ENCODE measurements around the gene CTRB1.

- TF ChIP-seq CTCF (IDR thresholded peaks at IDR 0.05; ENCODE audit: low read length) (no peak), EZH2 (IDR thresholded peaks at IDR 0.05; ENCODE audit: borderline replicate concordance, low read length) (no peak)
Measured at GRCh38 chr16:75197522-75198134, 21.2 kb upstream of the CTRB1 start.
